ENCODE measurements around the gene NID2.

NID2 gene

GRCh38 chr14:52075371-52075770 lies 6.5 kb upstream of the NID2 start:
- TF ChIP-seq FOXP2 (optimal IDR thresholded peaks at IDR 0.05; ENCODE audit: borderline replicate concordance, extremely low read depth, extremely low read length, insufficient read depth), result no peak
- TF ChIP-seq TAF1 (IDR thresholded peaks at IDR 0.05; ENCODE audit: borderline replicate concordance, insufficient read depth, low read length), result no peak
- TF ChIP-seq, protein P1, sequence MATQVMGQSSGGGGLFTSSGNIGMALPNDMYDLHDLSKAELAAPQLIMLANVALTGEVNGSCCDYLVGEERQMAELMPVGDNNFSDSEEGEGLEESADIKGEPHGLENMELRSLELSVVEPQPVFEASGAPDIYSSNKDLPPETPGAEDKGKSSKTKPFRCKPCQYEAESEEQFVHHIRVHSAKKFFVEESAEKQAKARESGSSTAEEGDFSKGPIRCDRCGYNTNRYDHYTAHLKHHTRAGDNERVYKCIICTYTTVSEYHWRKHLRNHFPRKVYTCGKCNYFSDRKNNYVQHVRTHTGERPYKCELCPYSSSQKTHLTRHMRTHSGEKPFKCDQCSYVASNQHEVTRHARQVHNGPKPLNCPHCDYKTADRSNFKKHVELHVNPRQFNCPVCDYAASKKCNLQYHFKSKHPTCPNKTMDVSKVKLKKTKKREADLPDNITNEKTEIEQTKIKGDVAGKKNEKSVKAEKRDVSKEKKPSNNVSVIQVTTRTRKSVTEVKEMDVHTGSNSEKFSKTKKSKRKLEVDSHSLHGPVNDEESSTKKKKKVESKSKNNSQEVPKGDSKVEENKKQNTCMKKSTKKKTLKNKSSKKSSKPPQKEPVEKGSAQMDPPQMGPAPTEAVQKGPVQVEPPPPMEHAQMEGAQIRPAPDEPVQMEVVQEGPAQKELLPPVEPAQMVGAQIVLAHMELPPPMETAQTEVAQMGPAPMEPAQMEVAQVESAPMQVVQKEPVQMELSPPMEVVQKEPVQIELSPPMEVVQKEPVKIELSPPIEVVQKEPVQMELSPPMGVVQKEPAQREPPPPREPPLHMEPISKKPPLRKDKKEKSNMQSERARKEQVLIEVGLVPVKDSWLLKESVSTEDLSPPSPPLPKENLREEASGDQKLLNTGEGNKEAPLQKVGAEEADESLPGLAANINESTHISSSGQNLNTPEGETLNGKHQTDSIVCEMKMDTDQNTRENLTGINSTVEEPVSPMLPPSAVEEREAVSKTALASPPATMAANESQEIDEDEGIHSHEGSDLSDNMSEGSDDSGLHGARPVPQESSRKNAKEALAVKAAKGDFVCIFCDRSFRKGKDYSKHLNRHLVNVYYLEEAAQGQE (IDR thresholded peaks at IDR 0.05; ENCODE audit: insufficient read depth in 1 of 2, low read depth in 2 of 2, low read length in 2 of 2), result no peak
- TF ChIP-seq SIN3A (IDR thresholded peaks at IDR 0.05; ENCODE audit: borderline replicate concordance, insufficient read depth, low read length), result no peak
- no peak for TF ChIP-seq POLR2AphosphoS5 (IDR thresholded peaks at IDR 0.05; ENCODE audit: low read depth, low read length)

DNA sequence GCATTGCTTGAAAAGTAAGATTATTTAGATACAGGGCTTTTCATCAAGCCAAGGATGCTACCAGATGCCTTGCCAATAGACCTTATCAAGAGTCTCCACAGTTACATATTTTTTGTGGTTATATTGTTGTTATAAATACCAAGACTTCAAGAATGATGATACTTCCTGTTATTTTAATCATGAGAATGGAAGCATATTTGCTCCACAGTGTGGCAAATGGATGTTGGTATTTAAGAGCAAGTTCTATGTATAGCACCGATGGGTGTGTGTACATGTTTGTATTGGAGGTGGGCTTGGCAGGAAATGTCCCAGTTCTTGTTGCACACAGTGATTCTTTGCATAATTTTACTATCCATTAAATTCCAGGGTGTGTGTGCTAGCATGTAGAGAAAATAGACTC lies 4.4 kb upstream of the NID2 start:
- TF ChIP-seq, protein P1 (IDR thresholded peaks at IDR 0.05; ENCODE audit: insufficient read depth in 1 of 2, low read depth in 2 of 2, low read length in 2 of 2), result no peak
- TF ChIP-seq SIN3A (IDR thresholded peaks at IDR 0.05; ENCODE audit: borderline replicate concordance, insufficient read depth, low read length) (no peak), TAF1 (IDR thresholded peaks at IDR 0.05; ENCODE audit: borderline replicate concordance, insufficient read depth, low read length) (no peak), POLR2AphosphoS5 (IDR thresholded peaks at IDR 0.05; ENCODE audit: low read depth, low read length) (no peak), FOXP2 (optimal IDR thresholded peaks at IDR 0.05; ENCODE audit: borderline replicate concordance, extremely low read depth, extremely low read length, insufficient read depth) (no peak)

DNA sequence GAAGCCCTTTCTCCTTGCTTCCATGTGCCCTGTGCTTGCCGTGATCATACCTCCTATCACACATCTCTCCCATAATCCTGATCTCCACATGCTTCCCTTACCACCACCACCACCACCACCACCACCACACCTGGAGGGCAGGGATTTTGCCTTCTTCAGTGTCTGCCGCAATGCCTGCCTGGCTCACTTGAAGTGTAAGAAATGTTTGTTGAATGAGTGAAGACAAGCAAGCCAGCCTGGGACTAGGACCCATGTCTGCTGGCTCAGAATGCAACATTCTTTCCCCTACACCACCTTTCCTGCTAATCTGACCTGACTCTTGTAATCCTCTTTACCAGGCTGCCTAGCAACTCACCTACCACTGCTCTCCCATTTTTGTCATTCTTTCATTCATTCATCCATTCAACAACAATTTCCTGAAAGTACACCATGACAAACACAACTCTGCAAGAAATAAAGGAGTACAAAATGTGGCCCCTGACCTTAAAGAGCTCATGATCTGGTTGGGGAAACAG lies 3.5 kb upstream of the NID2 start:
- TF ChIP-seq FOXP2 (optimal IDR thresholded peaks at IDR 0.05; ENCODE audit: borderline replicate concordance, extremely low read depth, extremely low read length, insufficient read depth), result no peak
- no peak for TF ChIP-seq SIN3A (IDR thresholded peaks at IDR 0.05; ENCODE audit: borderline replicate concordance, insufficient read depth, low read length)
- TF ChIP-seq, protein P1 (IDR thresholded peaks at IDR 0.05; ENCODE audit: insufficient read depth in 1 of 2, low read depth in 2 of 2, low read length in 2 of 2), result no peak
- no peak for TF ChIP-seq TAF1 (IDR thresholded peaks at IDR 0.05; ENCODE audit: borderline replicate concordance, insufficient read depth, low read length)
- no peak for TF ChIP-seq POLR2AphosphoS5 (IDR thresholded peaks at IDR 0.05; ENCODE audit: low read depth, low read length)

DNA sequence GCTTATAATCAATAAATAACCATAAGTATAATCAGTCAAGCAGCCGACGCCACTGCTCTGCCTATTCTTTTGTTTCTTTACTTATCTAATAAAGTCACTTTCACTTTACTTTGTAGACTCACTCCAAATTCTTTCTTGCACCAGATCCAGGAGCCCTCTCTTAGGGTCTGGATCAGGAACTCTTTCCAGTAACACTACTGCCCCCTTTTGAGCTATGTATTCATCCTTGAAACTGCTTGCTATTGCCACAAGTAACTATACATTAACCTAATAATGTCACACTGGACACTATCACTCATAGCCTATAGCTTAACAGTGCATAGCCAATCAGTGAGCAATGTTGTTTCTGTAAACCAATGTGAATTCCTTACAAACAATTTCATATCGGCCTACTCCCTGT lies 2.8 kb upstream of the NID2 start:
- TF ChIP-seq, protein P1 (IDR thresholded peaks at IDR 0.05; ENCODE audit: insufficient read depth in 1 of 2, low read depth in 2 of 2, low read length in 2 of 2), result no peak
- TF ChIP-seq POLR2AphosphoS5 (IDR thresholded peaks at IDR 0.05; ENCODE audit: low read depth, low read length) (no peak), SIN3A (IDR thresholded peaks at IDR 0.05; ENCODE audit: borderline replicate concordance, insufficient read depth, low read length) (no peak)

DNA sequence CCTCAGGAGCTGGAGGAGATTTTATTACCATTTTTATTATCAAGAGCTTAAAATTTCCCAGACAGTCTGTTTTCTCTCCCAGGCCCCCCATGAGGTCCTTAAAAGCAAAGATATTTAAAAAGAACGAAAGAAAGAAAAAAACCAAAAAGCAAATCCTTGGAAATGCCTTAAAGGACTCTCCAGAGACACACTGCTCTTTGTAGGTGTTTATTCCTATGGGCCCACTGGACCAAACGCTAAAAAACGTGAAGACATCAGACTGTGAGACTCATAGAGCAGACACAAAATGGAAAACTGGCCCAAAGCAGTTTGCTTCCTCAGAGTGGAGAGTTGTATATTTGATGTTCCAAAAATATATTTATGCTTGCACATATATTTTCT lies 1.2 kb upstream of the NID2 start:
- TF ChIP-seq SIN3A (IDR thresholded peaks at IDR 0.05; ENCODE audit: borderline replicate concordance, insufficient read depth, low read length), result no peak
- TF ChIP-seq POLR2AphosphoS5 (IDR thresholded peaks at IDR 0.05; ENCODE audit: low read depth, low read length), result no peak
- TF ChIP-seq FOXP2 (optimal IDR thresholded peaks at IDR 0.05; ENCODE audit: borderline replicate concordance, extremely low read depth, extremely low read length, insufficient read depth), result no peak
- no peak for TF ChIP-seq TAF1 (IDR thresholded peaks at IDR 0.05; ENCODE audit: borderline replicate concordance, insufficient read depth, low read length)
- TF ChIP-seq, protein P1 (IDR thresholded peaks at IDR 0.05; ENCODE audit: insufficient read depth in 1 of 2, low read depth in 2 of 2, low read length in 2 of 2), result no peak

Data from PFSK-1 (cell line).